HG02588 (cell line): ENCODE results near the gene TBC1D8.
"Not testable (repeated sequence)": the region's sequence is repeated elsewhere in the genome, so short reads cannot be mapped to it uniquely, and the experiment has no call there.

Source experiments
- ATAC-seq: cut with Tn5 transposase; IDR thresholded peaks from one replicate; pipeline ENCODE4 v1.9.1; 2021; ENCODE audit warnings: mild to moderate bottlenecking, moderate library complexity; ENCODE audit not compliant: unreplicated experiment

Gene TBC1D8

GRCh38 chr2:101080211-101081068, 70.7 kb downstream of the TBC1D8 start:
- ATAC-seq = no peak

DNA sequence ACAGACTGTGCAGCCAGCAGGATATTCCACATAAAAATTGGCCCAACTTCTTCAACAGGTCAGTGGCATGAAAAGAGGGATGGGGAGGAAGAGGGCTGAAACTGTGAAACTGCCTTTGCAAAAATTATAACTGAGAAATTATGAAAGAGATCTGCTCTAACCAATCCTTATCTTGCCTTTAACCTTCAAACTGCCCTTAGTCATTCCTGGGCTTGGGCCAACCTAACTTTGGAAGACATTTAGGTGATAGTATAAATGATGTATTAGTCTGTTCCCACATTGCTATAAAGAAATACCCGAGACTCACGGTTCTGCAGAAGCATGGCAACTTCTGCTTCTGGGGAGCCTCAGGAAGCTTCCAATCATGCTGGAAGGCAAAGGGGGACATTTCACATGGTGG, 74.6 kb downstream of the TBC1D8 start:
- no peak for ATAC-seq

DNA sequence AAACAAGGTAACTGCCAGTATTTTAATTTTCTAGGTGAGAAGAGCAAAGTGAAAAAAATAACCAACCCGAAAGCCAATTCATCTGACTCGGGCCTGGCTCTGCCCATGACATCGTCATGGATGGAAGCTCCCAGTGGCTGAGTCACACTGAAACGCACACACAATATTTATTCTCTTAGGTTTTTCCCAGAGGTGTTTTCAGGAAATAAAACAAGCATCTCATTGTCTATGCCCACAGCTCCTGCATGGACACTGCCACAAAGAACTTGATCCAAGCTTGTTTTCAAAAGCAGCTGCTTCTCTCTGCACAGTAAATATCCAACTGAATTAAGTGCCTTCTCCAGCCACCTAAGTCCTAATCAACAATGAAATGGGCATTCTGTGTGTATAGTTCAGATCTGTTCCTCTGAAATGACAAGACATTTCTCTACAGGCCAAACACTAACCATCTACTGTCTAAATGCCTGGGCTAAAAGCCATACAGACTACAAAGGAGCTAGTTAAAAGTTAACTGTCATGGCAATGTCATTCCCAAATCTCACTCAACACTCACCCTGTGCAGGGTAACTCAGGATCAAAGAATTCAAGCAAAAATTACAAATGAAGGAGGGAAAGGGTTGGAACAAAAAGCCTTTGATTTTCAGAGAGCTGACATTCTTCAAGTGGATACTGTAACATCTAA, 86.2 kb downstream of the TBC1D8 start:
- peak; percentile 68 for ATAC-seq

GRCh38 chr2:101064505-101064867, 86.7 kb downstream of the TBC1D8 start:
- ATAC-seq = no peak

DNA sequence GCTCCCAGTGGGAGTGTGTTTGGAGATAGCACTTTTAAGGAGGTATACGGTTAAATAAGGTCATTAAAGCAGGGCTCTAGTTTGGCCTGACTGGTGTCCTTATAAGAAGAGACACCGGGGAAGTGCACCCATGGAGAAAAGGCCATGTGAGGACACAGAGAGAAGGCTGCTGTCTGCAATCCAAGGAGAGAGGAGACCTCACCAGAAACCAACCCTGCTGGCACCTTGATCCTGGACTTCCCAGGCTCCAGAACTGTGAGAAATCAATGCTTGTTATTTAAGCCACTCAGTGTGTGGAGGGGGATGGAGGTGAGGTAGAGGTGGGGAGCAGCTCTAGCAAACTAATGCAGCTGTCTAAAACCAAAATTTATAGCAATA, 87.1 kb downstream of the TBC1D8 start:
- ATAC-seq = no peak

DNA sequence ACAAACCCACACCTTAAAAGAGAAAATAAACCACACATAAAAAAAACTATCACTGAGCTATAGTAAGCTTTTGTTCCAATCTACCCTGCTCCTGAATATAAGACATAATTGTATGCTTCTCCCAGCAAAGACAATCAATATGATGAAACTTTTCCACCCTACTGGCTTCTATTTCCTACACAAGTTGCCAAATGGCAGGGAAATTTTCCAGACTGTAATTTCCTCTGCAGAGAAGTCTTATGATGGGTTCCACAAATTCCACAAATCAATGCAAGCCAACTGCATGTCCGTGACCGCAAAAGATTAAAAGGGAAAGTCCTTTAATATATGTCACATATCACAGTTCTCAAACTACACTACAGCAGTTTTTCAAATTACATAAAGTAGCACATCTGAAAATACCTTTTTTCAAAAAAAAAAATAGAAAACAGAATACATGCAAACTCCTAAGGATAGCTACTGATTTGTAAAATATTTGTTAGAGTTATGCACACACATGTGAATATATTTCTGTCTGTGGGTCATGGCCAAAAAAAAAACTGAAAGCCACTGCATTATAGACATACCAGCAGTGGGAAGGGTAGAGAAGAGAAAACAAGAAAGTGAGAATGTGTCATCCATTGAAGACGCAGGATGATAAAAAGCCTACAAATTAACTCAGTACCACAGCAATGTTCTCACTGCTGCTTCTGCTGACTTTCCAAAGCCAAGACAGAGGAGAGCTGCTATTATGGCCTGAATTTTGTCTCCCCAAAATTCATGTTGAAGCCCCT, 87.6 kb downstream of the TBC1D8 start:
- no peak for ATAC-seq

- ATAC-seq = no peak
Measured at GRCh38 chr2:101058386-101058785, 92.8 kb downstream of the TBC1D8 start.

- ATAC-seq = no peak
Measured at GRCh38 chr2:101057051-101057933, 93.9 kb downstream of the TBC1D8 start.

DNA sequence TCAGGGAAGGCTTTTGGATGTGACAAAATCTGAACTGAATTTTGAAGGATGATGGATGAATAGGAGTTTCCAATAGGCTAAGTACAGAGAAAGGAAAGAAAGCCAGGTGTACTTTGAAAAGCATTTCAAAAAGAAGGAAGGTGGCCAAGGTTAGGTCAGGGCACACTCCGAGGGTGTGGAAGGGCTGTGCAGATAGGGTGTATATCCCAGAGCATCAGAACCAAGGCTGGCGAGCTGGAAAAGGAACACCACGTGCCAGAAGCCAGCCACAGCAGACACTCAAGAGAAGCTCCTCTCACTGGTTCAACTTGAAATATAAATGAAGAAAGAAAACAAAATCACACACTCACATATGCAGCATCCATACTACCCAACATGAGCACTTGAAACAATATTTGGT, 98.1 kb downstream of the TBC1D8 start:
- ATAC-seq = no peak

- no peak for ATAC-seq
Measured at GRCh38 chr2:101052147-101052546, 99.0 kb downstream of the TBC1D8 start.

GRCh38 chr2:101050886-101051285, 100.3 kb downstream of the TBC1D8 start:
- ATAC-seq = not testable (repeated sequence)

GRCh38 chr2:101048756-101049155, 102.4 kb downstream of the TBC1D8 start:
- no peak for ATAC-seq

DNA sequence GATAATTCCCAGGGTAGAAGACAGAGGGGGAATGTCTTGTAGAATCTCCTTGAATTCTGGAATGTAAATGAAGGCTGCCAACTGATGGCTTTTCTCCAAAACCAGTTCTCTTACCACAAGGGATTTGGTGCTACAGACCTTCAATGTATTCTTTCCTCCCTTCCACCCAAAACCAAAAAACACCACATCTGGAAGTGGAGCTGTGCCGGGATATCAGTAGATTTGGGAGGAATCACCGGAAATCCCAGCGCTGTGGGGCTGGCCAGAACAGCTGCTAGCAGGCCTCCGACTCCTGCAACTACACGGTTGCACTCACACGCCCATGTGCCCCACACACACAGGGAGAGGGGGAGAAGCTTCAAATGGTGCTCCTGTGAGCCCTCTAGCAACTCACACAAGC, 103.4 kb downstream of the TBC1D8 start:
- ATAC-seq = no peak

- ATAC-seq = no peak
Measured at GRCh38 chr2:101047075-101047766, 104.0 kb downstream of the TBC1D8 start.

DNA sequence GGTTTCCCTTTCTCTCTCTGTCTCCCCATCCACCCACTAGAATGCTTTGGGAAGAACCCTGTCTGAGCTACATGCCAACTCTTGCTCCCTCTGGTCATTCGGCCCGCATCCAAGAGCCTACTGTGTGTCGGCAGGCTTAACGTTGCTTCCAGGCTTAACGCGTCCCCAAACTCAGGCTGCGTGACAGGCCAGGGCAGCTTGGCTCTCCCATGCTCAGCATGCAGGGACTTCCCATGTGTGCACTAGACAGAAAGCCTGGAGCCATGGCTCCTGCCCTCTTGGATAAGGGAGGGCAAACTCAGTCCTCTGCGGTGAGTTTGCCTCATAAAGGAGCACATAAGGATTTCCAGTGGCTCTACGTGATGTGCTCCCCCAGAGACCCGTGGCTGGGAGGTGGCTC, 105.9 kb downstream of the TBC1D8 start:
- no peak for ATAC-seq

GRCh38 chr2:101041413-101041812, 109.8 kb downstream of the TBC1D8 start:
- no peak for ATAC-seq

DNA sequence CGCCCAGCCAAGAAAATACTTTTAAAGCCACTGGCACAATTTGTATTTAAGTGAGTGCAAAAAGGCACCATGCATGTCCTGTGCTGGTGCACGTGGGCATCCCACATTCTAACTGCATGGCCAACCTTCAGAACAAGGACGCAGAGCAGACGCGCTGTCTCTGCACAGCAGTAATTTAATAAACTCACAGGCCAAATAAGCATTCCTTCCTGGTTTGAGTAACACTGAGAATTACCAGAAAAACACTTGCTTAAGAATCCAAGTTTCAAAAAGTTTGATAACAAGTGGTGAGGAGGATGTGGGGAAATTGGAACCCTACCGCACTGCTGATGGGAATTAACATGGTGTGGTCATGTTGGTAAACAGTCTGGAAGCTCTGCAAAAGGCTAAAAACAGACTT, 110.4 kb downstream of the TBC1D8 start:
- ATAC-seq = no peak

DNA sequence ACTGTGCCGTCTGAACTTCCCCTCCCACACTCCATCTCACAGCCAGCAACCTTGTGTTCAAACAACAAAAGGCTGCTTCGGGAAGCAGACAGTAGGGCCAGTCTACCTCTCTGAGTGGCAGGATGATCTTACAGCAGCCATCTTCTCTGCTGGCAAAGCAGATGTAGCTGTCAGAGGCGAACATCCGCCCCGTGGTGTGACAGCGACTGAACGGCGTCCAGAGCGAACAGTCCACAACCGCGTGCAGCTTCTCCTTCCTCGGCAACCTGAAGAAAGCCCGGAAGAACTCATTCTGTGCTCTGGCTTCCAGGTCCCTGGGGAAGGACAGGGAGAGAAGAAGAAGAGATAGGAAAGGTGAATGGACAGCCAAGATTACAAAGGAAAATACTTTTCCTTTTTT, 111.1 kb downstream of the TBC1D8 start:
- no peak for ATAC-seq

- no peak for ATAC-seq
Measured at GRCh38 chr2:101038455-101039255, 112.5 kb downstream of the TBC1D8 start.
